Measurements from ENCODE around the gene HOXD1.

- TF ChIP-seq CTCF (IDR thresholded peaks at IDR 0.05) (no peak), POLR2AphosphoS5 (IDR thresholded peaks at IDR 0.05) (no peak), POLR2A (IDR thresholded peaks at IDR 0.05) (no peak)
These were observed 40.5 kb upstream of the HOXD1 start for GRCh38 chr2:176147800-176148496.

Measured in prostate gland (tissue), 2 donors.